Neural progenitor cell (in vitro differentiated cells): ENCODE results near the gene LRCOL1. TPM values are rescaled to one million over a fixed set of nuclear protein-coding genes. Genes with fewer than 3 reads are reported as not detected.

Experiments
- DNase-seq: peaks from one replicate; pipeline ENCODE4 v3.0.0-alpha.2; 2016; ENCODE audit warnings: low spot score
- H2AFZ ChIP-seq: fragments of 200-600 bp; sonication (generic); replicated peaks from 2 replicates; pipeline ENCODE4 v1.6.1; 2016; ENCODE audit warnings: antibody characterized with exemption
- H3F3A ChIP-seq: fragments of 200-600 bp; sonication (generic); 2 replicates; pipeline ENCODE4 v1.6.1; 2016; ENCODE audit warnings: antibody characterized with exemption, low read depth
- H3K27ac ChIP-seq: fragments of 200-600 bp; sonication (generic); 2 replicates; pipeline ENCODE4 v1.5.1; 2016; ENCODE audit warnings: mild to moderate bottlenecking
- H3K27me3 ChIP-seq: fragments of 200-600 bp; sonication (generic); 2 replicates; pipeline ENCODE4 v1.6.1; 2016; ENCODE audit warnings: mild to moderate bottlenecking, moderate library complexity
- H3K36me3 ChIP-seq: fragments of 200-600 bp; sonication (generic); 2 replicates; pipeline ENCODE4 v1.5.1; 2016
- H3K4me1 ChIP-seq: fragments of 200-600 bp; sonication (generic); 2 replicates; pipeline ENCODE4 v1.6.1; 2016; ENCODE audit warnings: mixed run types
- H3K4me2 ChIP-seq: fragments of 200-600 bp; sonication (generic); 2 replicates; pipeline ENCODE4 v1.6.1; 2016
- H3K4me3 ChIP-seq: fragments of 200-600 bp; sonication (generic); 2 replicates; pipeline ENCODE4 v1.5.1; 2016
- H3K79me2 ChIP-seq: fragments of 200-600 bp; sonication (generic); 2 replicates; pipeline ENCODE4 v1.6.1; 2016; ENCODE audit warnings: low read depth
- H3K9ac ChIP-seq: fragments of 200-600 bp; sonication (generic); 2 replicates; pipeline ENCODE4 v1.6.1; 2016
- H3K9me3 ChIP-seq: fragments of 200-600 bp; sonication (generic); 2 replicates; pipeline ENCODE4 v1.5.1; 2016; ENCODE audit warnings: low read depth
- H4K20me1 ChIP-seq: fragments of 200-600 bp; sonication (generic); 2 replicates; pipeline ENCODE4 v1.6.1; 2016; ENCODE audit warnings: low read depth
- H3K27ac Mint-ChIP-seq: 3 replicates; pipeline ENCODE4 v1.8.0; 2021; ENCODE audit warnings: mixed read lengths
- H3K27me3 Mint-ChIP-seq: 2 replicates; pipeline ENCODE4 v1.8.0; 2022; ENCODE audit warnings: low read depth, mild to moderate bottlenecking, inconsistent platforms, moderate library complexity, mixed read lengths; ENCODE audit not compliant: insufficient read depth
- H3K36me3 Mint-ChIP-seq: 3 replicates; pipeline ENCODE4 v1.8.0; 2021; ENCODE audit warnings: mixed read lengths
- H3K4me1 Mint-ChIP-seq: 3 replicates; pipeline ENCODE4 v1.8.0; 2021; ENCODE audit warnings: mixed read lengths
- H3K4me3 Mint-ChIP-seq: 3 replicates; pipeline ENCODE4 v1.8.0; 2021; ENCODE audit warnings: mild to moderate bottlenecking, moderate library complexity, mixed read lengths
- H3K9me3 Mint-ChIP-seq: 3 replicates; pipeline ENCODE4 v1.8.0; 2020; ENCODE audit warnings: mixed read lengths
- CTCF ChIP-seq: fragments of 200-600 bp; sonication (generic); IDR thresholded peaks from 2 replicates; pipeline ENCODE4 v1.5.1; 2017; ENCODE audit warnings: antibody characterized with exemption, mild to moderate bottlenecking
- EZH2 ChIP-seq: fragments of 200-600 bp; sonication (generic); IDR thresholded peaks from 2 replicates; pipeline ENCODE4 v1.6.1; 2017; ENCODE audit warnings: antibody characterized with exemption, mild to moderate bottlenecking, moderate library complexity
- EZH2phosphoT487 ChIP-seq: fragments of 200-600 bp; sonication (generic); IDR thresholded peaks from 2 replicates; pipeline ENCODE4 v1.6.1; 2017; ENCODE audit warnings: antibody characterized with exemption
- total RNA-seq: library from RNA; depleted of rRNA; stranded (reverse); fragments of >200 nt; gene quantifications from 2 replicates; pipeline ENCODE4 v1.2.3, GENCODE V29; 2015; ENCODE audit warnings: low replicate concordance

Gene LRCOL1
- total RNA-seq, 1 donor from 2014 or later = not detected

- Histone ChIP-seq H3K4me1 (no peaks in the 10 kb centered on the region), H3K27ac (no peak overlapping the region), H3K4me3 (no peak overlapping the region), H2AFZ (no peak overlapping the region), H3K36me3 (no peaks in the 10 kb centered on the region), H3K27me3 (peaks cover 100% of the 10 kb centered on the region), H3K79me2 (no peaks in the 10 kb centered on the region), H4K20me1 (no peaks in the 10 kb centered on the region), H3K4me2 (no peak overlapping the region), H3K9me3 (peaks cover 9% of the 10 kb centered on the region), H3K9ac (no peak overlapping the region), H3F3A (no peaks in the 10 kb centered on the region)
- peaks cover 26% of the 10 kb centered on the region for H3K9me3 Mint-ChIP-seq
- peaks cover 2% of the 10 kb centered on the region for H3K36me3 Mint-ChIP-seq
- peaks cover 23% of the 10 kb centered on the region for H3K4me1 Mint-ChIP-seq
- TF ChIP-seq CTCF (peak; percentile 94), EZH2phosphoT487 (no peak), EZH2 (peak; percentile 33)
- no peak overlapping the region for H3K27ac Mint-ChIP-seq
- peak; percentile 85 for DNase-seq
- peaks cover 49% of the 10 kb centered on the region for H3K27me3 Mint-ChIP-seq
- no peak overlapping the region for H3K4me3 Mint-ChIP-seq
Measured at GRCh38 chr12:132614861-132615578, 4.6 kb upstream of the LRCOL1 start.

- Mint-ChIP-seq H3K27me3 (peaks cover 52% of the 10 kb centered on the region), H3K27ac (no peak overlapping the region), H3K36me3 (peaks cover 2% of the 10 kb centered on the region), H3K4me1 (peaks cover 30% of the 10 kb centered on the region), H3K9me3 (peaks cover 26% of the 10 kb centered on the region), H3K4me3 (no peak overlapping the region)
- Histone ChIP-seq H3K4me2 (no peak overlapping the region), H3K27ac (no peak overlapping the region), H3K4me3 (no peak overlapping the region), H3F3A (no peaks in the 10 kb centered on the region), H3K79me2 (no peaks in the 10 kb centered on the region), H3K9me3 (peaks cover 9% of the 10 kb centered on the region), H4K20me1 (no peaks in the 10 kb centered on the region), H3K4me1 (no peaks in the 10 kb centered on the region), H3K36me3 (no peaks in the 10 kb centered on the region), H3K27me3 (peaks cover 100% of the 10 kb centered on the region), H2AFZ (no peak overlapping the region), H3K9ac (no peak overlapping the region)
- no peak for DNase-seq
- TF ChIP-seq EZH2phosphoT487 = no peak
- TF ChIP-seq EZH2 = no peak
- TF ChIP-seq CTCF = no peak
Measured at GRCh38 chr12:132614029-132614428, 3.6 kb upstream of the LRCOL1 start.

GRCh38 chr12:132611620-132612019 is 1.2 kb upstream of the LRCOL1 start:
- peaks cover 47% of the 10 kb centered on the region for H3K27me3 Mint-ChIP-seq
- no peaks in the 10 kb centered on the region for H3K9me3 ChIP-seq
- H3K36me3 Mint-ChIP-seq = no peaks in the 10 kb centered on the region
- no peak overlapping the region for H3K4me3 ChIP-seq
- H3F3A ChIP-seq = no peaks in the 10 kb centered on the region
- TF ChIP-seq EZH2 = no peak
- TF ChIP-seq CTCF = no peak
- no peak for TF ChIP-seq EZH2phosphoT487
- peak overlapping the region; percentile 78 for H3K27ac Mint-ChIP-seq
- no peak overlapping the region for H3K4me2 ChIP-seq
- H4K20me1 ChIP-seq = no peaks in the 10 kb centered on the region
- H3K27me3 ChIP-seq = peaks cover 100% of the 10 kb centered on the region
- no peak overlapping the region for H3K9ac ChIP-seq
- H3K27ac ChIP-seq = no peak overlapping the region
- peaks cover 46% of the 10 kb centered on the region for H3K4me1 Mint-ChIP-seq
- H3K9me3 Mint-ChIP-seq = peaks cover 14% of the 10 kb centered on the region
- H3K79me2 ChIP-seq = no peaks in the 10 kb centered on the region
- no peak overlapping the region for H2AFZ ChIP-seq
- no peaks in the 10 kb centered on the region for H3K4me1 ChIP-seq
- H3K4me3 Mint-ChIP-seq = no peak overlapping the region
- no peaks in the 10 kb centered on the region for H3K36me3 ChIP-seq
- no peak for DNase-seq
